Panc1 (cell line): Measurements from ENCODE around the gene OR8B8. TPM values are rescaled to one million over a fixed set of nuclear protein-coding genes. Genes with fewer than 3 reads are reported as not detected.

Experiments used
- ATAC-seq: fragments of 200-7000 bp; cut with Tn5 transposase; 2 replicates; pipeline ENCODE4 v1.9.1; 2020; ENCODE audit warnings: mild to moderate bottlenecking, moderate library complexity
- BruUV-seq: library from RNA; stranded (reverse); fragments of 400-500 nt; replicated peaks from 2 replicates; lab custom pipeline; 2021; lab: Mats Ljungman, UMichigan
- CTCF ChIA-PET: fragments of 300-600 bp; sonication (Branson Sonifier 250); formaldehyde crosslinking; loops from one replicate; lab custom pipeline; 2022; ENCODE audit warnings: antibody characterized with exemption; lab: Charles Lee
- POLR2A ChIA-PET: fragments of 300-600 bp; sonication (Branson Sonifier 250); formaldehyde crosslinking; loops from one replicate; lab custom pipeline; 2022; ENCODE audit warnings: antibody characterized with exemption; lab: Charles Lee
- DNase-seq: peaks from one replicate; pipeline ENCODE4 v3.0.0-alpha.2; 2010; ENCODE audit warnings: low read depth, low spot score
- H3K27ac ChIP-seq: 2 replicates; pipeline ENCODE4 v1.5.1; 2011; ENCODE audit warnings: mild to moderate bottlenecking, low read length, inconsistent platforms
- H3K27me3 ChIP-seq: fragments of 200-500 bp; sonication (Bioruptor generic); 2 replicates; pipeline ENCODE4 v1.6.0; 2014; ENCODE audit warnings: low read length, inconsistent platforms; ENCODE audit not compliant: control insufficient read depth, insufficient read depth
- H3K36me3 ChIP-seq: fragments of 200-500 bp; sonication (Bioruptor generic); 2 replicates; pipeline ENCODE4 v1.5.1; 2014; ENCODE audit warnings: inconsistent platforms, mild to moderate bottlenecking, low read length, moderate library complexity; ENCODE audit not compliant: control insufficient read depth, insufficient read depth
- H3K4me1 ChIP-seq: 2 replicates; pipeline ENCODE4 v1.5.1; 2011; ENCODE audit warnings: inconsistent platforms, mild to moderate bottlenecking, low read length, moderate library complexity; ENCODE audit not compliant: control insufficient read depth, insufficient read depth
- H3K4me3 ChIP-seq, 2 experiments: 2 replicates each; pipeline ENCODE4 v1.5.1; 2011 to 2012; ENCODE audit warnings: low read depth in 2 of 2, low read length in 2 of 2, mild to moderate bottlenecking in 2 of 2, inconsistent platforms in 1 of 2, moderate library complexity in 1 of 2
- H3K9me3 ChIP-seq: fragments of 200-500 bp; sonication (Bioruptor generic); 2 replicates; pipeline ENCODE4 v1.5.1; 2014; ENCODE audit warnings: low read depth, mild to moderate bottlenecking, inconsistent platforms, low read length, moderate library complexity; ENCODE audit not compliant: control insufficient read depth, insufficient read depth
- POLR2AphosphoS5 ChIP-seq: IDR thresholded peaks from 2 replicates; pipeline ENCODE4 v1.6.1; 2012; ENCODE audit warnings: mild to moderate bottlenecking, low read depth, low read length, moderate library complexity
- SIN3A ChIP-seq: IDR thresholded peaks from 2 replicates; pipeline ENCODE4 v1.6.1; 2012; ENCODE audit warnings: low read depth, mild to moderate bottlenecking, low read length, moderate library complexity, borderline replicate concordance; ENCODE audit not compliant: insufficient read depth
- TCF7L2 ChIP-seq: IDR thresholded peaks from 2 replicates; pipeline ENCODE4 v1.6.1; 2011; ENCODE audit warnings: mild to moderate bottlenecking, low read depth, low read length, inconsistent platforms
- in situ Hi-C: cut with HindIII; loops from 2 replicates; pipeline ENCODE4 v1.10.0; 2016; ENCODE audit warnings: low sequenced_read_pairs, low pct_unique_long_range_greater_than_20kb
- intact Hi-C: fragments of 100-400 bp; cut with micrococcal nuclease; formaldehyde crosslinking; loops from one replicate; pipeline ENCODE4 v1.10.0; 2022; ENCODE audit not compliant: unreplicated experiment
- total RNA-seq: library from RNA; stranded (reverse); gene quantifications from one replicate; pipeline ENCODE4 v1.2.1, GENCODE V29; 2021; ENCODE audit not compliant: unreplicated experiment
- TF ChIP-seq, protein P1 (sequence below), 2 experiments: IDR thresholded peaks; 2 replicates each; pipeline ENCODE4 v1.6.1; 2011 to 2012; ENCODE audit warnings: low read depth in 2 of 2, control low read depth in 1 of 2, low read length in 1 of 2, mild to moderate bottlenecking in 1 of 2, moderate library complexity in 1 of 2; ENCODE audit not compliant: insufficient read depth in 1 of 2
- TF ChIP-seq, protein P2 (sequence below): fragments of 450-650 bp; IDR thresholded peaks from 2 replicates; pipeline ENCODE4 v1.5.1; 2017; ENCODE audit warnings: mild to moderate bottlenecking

Gene OR8B8
- total RNA-seq, 1 experiment from 2014 or later, result not detected

DNA sequence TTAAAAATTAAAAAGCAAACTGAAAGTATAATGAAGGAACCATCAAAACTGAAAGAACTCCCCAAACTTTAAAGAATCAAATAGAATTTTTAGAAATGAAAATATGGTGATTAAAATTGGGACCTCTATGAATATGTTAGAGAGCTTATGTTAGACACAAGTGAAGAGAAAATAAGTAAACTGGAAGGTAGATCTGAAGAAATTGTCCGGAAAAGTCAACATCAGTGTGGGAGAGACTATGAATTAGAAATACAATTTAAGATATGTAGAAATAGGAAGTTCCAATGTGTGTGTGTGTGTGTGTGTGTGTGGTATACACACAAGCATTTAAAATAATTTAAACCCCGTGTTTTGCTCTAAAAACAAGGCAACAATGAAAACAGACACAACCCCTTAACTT, 15.9 kb downstream of the OR8B8 start:
- Histone ChIP-seq H3K9me3 (no peaks in the 10 kb centered on the region; the same call in 1 of the 2 replicates), H3K27me3 (no peaks in the 10 kb centered on the region), H3K27ac (no peak overlapping the region), H3K4me1 (no peaks in the 10 kb centered on the region), H3K4me3 (no peak overlapping the region), H3K36me3 (no peaks in the 10 kb centered on the region)
- intact Hi-C loops, result no loop called here
- ChIA-PET CTCF (interaction anchor here (0.5 kb wide), 1 partner anchor 61 kb away, joined by 3 read pairs; no protein-coding TSS in a partner anchor), POLR2A (interaction anchor here (0.7 kb wide), 1 partner anchor 70 kb away, joined by 5 read pairs; no protein-coding TSS in a partner anchor)
- BruUV-seq, result no TSS peak
- ATAC-seq, result no peak
- TF ChIP-seq, protein P1, sequence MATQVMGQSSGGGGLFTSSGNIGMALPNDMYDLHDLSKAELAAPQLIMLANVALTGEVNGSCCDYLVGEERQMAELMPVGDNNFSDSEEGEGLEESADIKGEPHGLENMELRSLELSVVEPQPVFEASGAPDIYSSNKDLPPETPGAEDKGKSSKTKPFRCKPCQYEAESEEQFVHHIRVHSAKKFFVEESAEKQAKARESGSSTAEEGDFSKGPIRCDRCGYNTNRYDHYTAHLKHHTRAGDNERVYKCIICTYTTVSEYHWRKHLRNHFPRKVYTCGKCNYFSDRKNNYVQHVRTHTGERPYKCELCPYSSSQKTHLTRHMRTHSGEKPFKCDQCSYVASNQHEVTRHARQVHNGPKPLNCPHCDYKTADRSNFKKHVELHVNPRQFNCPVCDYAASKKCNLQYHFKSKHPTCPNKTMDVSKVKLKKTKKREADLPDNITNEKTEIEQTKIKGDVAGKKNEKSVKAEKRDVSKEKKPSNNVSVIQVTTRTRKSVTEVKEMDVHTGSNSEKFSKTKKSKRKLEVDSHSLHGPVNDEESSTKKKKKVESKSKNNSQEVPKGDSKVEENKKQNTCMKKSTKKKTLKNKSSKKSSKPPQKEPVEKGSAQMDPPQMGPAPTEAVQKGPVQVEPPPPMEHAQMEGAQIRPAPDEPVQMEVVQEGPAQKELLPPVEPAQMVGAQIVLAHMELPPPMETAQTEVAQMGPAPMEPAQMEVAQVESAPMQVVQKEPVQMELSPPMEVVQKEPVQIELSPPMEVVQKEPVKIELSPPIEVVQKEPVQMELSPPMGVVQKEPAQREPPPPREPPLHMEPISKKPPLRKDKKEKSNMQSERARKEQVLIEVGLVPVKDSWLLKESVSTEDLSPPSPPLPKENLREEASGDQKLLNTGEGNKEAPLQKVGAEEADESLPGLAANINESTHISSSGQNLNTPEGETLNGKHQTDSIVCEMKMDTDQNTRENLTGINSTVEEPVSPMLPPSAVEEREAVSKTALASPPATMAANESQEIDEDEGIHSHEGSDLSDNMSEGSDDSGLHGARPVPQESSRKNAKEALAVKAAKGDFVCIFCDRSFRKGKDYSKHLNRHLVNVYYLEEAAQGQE (IDR thresholded peaks at IDR 0.05; ENCODE audit: insufficient read depth in 1 of 2, low read depth in 2 of 2, low read length in 1 of 2), result no peak
- TF ChIP-seq SIN3A, result no peak
- TF ChIP-seq, protein P2, sequence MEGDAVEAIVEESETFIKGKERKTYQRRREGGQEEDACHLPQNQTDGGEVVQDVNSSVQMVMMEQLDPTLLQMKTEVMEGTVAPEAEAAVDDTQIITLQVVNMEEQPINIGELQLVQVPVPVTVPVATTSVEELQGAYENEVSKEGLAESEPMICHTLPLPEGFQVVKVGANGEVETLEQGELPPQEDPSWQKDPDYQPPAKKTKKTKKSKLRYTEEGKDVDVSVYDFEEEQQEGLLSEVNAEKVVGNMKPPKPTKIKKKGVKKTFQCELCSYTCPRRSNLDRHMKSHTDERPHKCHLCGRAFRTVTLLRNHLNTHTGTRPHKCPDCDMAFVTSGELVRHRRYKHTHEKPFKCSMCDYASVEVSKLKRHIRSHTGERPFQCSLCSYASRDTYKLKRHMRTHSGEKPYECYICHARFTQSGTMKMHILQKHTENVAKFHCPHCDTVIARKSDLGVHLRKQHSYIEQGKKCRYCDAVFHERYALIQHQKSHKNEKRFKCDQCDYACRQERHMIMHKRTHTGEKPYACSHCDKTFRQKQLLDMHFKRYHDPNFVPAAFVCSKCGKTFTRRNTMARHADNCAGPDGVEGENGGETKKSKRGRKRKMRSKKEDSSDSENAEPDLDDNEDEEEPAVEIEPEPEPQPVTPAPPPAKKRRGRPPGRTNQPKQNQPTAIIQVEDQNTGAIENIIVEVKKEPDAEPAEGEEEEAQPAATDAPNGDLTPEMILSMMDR, result no peak
- TF ChIP-seq POLR2AphosphoS5, result no peak
- no peak for TF ChIP-seq TCF7L2
- in situ Hi-C loops, result no loop called here
- no peak for DNase-seq

DNA sequence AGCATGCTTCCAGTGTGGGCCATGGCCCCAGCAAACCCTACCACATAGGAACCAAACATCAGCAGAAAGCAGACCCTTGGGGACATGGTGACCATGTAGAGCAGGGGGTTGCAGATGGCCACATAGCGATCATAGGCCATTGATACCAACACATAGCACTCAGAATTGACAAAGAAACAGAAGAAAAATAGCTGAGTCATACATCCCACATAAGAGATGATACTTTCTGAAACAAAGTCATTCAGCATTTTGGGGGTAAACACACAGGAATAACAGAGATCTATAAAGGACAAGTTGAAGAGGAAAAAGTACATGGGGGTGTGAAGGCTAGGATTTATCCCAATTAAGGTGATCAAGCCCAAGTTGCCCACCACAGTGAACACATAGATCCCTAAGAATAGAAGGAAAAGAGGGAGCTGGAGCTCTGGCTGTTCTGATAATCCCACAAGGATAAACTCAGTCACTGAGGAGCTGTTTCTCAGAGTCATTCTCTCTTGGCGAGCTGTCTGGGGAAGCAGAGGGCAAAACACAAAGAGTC, 21.0 kb downstream of the OR8B8 start, which contains the start of gene OR8B4:
TSS of gene OR8B4 (minus strand) at position 488 of the 538 bp plus-strand sequence. CDS start at position 488, 0 bp downstream.
- H3K27me3 ChIP-seq, result peaks cover 4% of the 10 kb centered on the region
- no peak within 1 kb of the TSS for H3K4me3 ChIP-seq
- no peak within 1 kb of the TSS for H3K27ac ChIP-seq
- H3K36me3 ChIP-seq, result no peaks in the 10 kb centered on the region
- CTCF ChIA-PET, result no interaction called here
- POLR2A ChIA-PET, result no interaction called here
- no TSS peak for BruUV-seq
- in situ Hi-C loops (no loop called here), intact Hi-C loops (no loop called here)
- TF ChIP-seq, protein P2, result no peak
- TF ChIP-seq, protein P1 (IDR thresholded peaks at IDR 0.05; ENCODE audit: insufficient read depth in 1 of 2, low read depth in 2 of 2, low read length in 1 of 2), result no peak
- TF ChIP-seq TCF7L2, result no peak
- ATAC-seq (no peak), DNase-seq (no peak)
- no peaks in the 10 kb centered on the region for H3K4me1 ChIP-seq
- H3K9me3 ChIP-seq, result no peaks in the 10 kb centered on the region
